GM12892 (cell line): ENCODE results near the gene GLYATL1.

Experiments
- DNase-seq: peaks from one replicate; pipeline ENCODE4 v3.0.0; 2011; ENCODE audit not compliant: insufficient read length
- FAIRE-seq: peaks from 2 replicates; lab custom pipeline; 2011; peaks lifted over from hg19 to GRCh38; lab: Jason Lieb, UNC
- POLR2A ChIP-seq: IDR thresholded peaks from 2 replicates; pipeline ENCODE4 v1.6.1; 2011; ENCODE audit warnings: low read depth, low read length, control low read depth
- POLR2AphosphoS5 ChIP-seq: IDR thresholded peaks from 2 replicates; pipeline ENCODE4 v1.6.1; 2011; ENCODE audit warnings: low read depth, low read length, control low read depth
- TAF1 ChIP-seq: IDR thresholded peaks from 2 replicates; pipeline ENCODE4 v1.6.1; 2011; ENCODE audit warnings: low read depth, mild to moderate bottlenecking, control low read depth, low read length, borderline replicate concordance

Gene GLYATL1

DNA sequence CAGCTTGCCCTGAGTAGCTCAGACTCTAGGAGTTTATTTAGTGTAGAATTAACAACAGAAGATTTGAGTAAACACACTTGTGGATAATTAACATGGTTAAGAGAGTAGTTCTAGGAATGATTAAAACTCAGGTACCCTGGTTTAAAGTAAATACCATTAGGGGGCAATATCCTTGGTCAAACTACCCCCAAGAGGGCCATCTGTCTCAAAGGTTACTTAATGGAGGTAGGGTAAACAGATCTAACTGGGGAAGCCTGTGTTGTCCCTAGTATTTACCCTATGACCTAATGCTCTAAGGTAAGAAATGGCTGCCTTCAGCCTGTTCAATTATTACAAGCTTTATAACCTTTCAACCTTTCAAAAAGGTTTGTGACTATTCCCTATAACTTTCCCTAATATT, 10.6 kb upstream of the GLYATL1 start:
- no peak for FAIRE-seq
- no peak for TF ChIP-seq POLR2AphosphoS5
- TF ChIP-seq POLR2A: no peak
- no peak for TF ChIP-seq TAF1

DNA sequence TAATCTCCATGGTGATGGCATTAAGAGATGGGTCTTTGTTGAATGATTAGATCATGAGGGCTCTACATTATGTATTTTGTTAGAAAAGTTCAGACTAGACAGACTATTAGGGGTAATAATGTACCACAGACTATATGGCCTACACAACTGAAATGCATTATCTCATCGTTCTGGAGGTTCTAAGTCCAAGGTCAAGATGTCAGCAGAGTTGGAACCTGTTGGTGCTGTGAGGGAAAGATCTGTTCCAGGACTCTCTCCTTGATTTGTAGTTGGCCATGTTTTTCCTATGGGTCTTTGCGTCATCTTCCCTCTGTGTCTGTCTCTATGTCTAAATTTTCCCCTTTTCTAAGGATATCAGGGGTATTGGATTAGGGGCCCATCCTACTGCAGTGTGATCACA, 8.4 kb upstream of the GLYATL1 start:
- TF ChIP-seq POLR2A (no peak), TAF1 (no peak), POLR2AphosphoS5 (no peak)
- FAIRE-seq (peak; percentile 60), DNase-seq (no peak)

More for the DNA sequence above, 10.6 kb upstream of the GLYATL1 start:
- DNase-seq: no peak

DNA sequence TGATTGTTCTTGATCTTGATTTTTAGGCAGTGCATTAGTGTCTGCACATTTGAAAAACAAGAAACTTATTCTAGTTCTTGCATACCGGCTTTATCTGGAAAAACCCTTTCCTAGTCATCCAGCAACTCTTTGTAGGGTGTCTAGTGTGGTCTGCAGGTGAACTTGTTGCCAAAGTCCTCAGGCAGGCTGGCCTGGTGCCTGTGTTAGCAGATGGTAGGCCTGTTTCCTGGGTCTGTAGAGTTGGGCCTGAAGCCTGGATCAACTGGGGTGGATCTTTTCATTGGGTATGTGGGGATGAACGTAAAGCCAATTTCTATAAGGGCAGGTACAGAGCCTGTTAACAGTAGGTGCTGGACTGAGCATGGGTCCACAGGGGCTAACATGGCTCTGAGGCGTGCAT, 5.6 kb upstream of the GLYATL1 start:
- FAIRE-seq (no peak), DNase-seq (no peak)
- TF ChIP-seq TAF1: no peak
- no peak for TF ChIP-seq POLR2AphosphoS5
- TF ChIP-seq POLR2A: no peak

DNA sequence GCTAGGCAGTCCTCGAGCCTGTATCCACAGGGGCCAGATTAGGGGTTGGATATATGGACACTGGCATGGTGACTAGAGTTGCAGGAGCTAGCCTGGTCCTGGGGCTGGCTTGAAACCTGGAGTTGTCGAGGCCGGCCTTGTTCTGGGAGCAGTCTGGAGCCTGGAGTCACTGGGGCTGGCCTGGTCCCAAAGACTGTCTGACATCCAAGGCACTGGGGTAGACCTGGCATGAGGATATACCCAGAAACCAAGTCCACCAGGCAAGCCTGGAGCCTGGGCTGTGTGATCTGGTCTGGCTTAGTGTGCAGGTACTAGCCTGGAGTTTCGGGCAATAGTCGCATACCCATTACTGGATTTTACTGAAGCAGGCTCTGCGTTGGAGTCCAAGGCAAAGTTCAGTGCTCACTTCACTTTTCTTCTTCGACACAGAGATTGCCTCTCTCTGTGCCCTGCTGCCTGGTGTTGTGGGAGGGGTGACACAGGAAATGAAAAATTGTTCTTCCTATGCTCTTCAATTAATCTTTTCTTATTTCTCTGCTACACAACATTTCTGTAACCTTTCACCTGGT, 4.3 kb upstream of the GLYATL1 start:
- DNase-seq (no peak), FAIRE-seq (no peak)
- TF ChIP-seq POLR2A (no peak), TAF1 (no peak), POLR2AphosphoS5 (no peak)

DNA sequence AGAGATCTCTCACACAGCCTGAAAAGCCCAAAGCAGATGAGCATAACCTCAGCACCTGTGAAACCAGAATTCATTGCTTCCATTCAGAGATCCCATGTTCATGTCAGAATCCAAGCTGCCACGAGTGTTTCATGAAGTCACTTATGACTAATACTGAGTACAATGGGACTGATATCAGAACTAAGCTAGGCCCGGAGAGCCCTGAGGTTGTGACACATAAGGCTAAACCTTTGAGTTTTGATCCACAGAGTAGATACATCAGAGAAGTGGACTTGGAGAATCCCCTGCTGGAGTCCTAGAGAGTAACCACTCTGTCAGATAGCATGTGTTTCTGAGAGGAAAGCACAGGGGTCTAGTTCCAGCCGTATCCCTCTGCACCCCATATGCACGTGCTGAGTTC, 890 bp upstream of the GLYATL1 start:
- no peak for FAIRE-seq
- TF ChIP-seq POLR2A (no peak), TAF1 (no peak), POLR2AphosphoS5 (no peak)
- no peak for DNase-seq

DNA sequence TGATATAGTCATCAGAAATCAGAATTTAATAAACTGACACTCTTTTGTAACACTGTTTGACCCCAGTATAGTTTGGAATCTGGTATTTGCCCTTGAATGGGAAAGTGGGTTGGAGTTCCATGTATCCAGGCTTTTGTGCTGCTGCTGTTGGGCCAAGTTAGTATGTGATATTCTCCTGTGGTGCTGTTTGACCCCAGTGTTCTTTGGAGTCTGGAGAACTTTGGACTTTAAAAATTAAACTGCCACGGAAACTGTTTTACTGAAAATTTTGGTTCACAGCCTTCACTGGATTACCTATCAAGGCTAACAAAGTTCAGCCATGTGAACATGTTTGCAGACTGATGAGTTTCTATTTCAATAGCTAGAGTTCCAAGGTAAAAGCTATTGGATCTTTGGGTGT, 740 bp downstream of the GLYATL1 start:
- TF ChIP-seq TAF1: no peak
- TF ChIP-seq POLR2AphosphoS5: no peak
- no peak for FAIRE-seq
- no peak for DNase-seq

DNA sequence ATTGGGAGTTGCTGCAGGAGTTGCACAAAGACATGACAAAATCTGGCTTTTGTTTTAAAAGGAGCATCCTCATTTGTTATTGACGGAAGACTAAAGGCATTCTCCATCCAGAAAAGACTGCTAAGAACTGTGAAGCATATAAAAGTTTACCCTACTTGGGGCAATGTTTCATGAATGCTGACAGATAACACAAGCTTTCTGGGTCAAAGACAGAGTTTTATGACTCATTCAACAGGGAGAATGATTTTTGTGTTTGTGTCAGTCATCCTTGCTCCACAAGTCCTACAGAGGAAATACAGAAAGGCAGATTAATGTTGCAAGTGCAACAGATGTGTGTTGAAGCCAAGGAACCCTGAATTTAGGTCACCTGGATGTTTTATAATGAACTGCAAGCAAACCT, 2.5 kb downstream of the GLYATL1 start:
- no peak for FAIRE-seq
- TF ChIP-seq POLR2A: no peak
- TF ChIP-seq POLR2AphosphoS5: no peak
- TF ChIP-seq TAF1: no peak
- DNase-seq: no peak

DNA sequence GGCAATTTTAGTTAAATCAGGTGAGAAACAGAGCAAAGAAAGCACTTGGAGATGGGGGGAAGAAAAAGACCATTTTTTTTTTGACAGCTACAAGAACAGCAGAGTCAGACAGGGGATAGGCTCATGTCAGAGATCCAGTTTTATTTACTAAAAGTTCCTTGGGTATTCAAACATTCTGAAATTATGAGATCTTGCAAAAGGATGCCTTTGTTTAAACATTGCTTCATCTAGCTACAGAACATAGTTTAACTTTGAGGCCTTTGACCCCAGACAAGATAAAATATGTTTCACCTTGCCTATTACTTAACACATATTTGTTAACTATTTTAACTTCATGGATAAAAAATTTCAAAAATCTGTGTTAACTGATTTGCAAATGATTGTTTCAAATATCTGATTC, 6.4 kb downstream of the GLYATL1 start:
- TF ChIP-seq POLR2A: no peak
- TF ChIP-seq TAF1: no peak
- TF ChIP-seq POLR2AphosphoS5: no peak
- FAIRE-seq (no peak), DNase-seq (no peak)

DNA sequence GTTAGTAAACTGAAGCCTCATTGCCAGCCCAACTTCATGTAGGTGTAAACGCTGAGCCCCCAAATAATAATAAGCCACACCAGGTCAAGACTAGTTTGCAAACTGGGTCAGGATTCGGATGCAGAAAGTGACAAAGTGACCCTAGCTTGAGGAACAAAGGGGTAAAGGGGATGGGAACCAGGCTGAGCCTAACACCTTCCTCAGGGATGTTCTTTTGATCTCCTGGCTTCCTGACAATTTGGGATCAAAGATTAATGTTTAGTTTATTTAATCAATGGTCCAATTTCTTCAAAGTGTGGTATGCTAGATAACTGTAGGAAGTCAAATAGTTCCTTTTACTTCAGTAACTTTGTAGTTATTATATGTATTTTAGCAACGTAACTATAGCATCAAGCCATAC, 9.9 kb downstream of the GLYATL1 start:
- FAIRE-seq: no peak
- no peak for DNase-seq
- no peak for TF ChIP-seq POLR2A

DNA sequence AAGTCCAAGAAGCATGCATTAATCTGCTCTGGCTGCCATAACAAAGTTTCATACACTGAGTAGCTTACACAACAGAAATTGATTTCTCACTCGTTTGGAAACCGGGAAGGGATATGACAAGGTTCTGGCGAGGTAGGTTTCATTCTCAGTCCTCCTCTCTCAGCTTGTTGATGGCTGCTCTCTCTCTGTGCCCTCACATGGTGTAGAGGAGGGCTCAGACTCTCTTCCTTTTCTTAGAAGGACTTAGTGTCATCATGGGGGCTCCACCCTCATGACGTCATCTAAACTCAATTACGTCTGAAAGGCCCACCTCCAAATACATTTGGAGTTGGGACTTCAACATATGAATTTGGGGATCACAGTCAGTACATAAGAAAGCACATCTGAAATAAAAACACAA, 18.6 kb downstream of the GLYATL1 start:
- TF ChIP-seq POLR2A: no peak
- no peak for TF ChIP-seq TAF1
- TF ChIP-seq POLR2AphosphoS5: no peak
- no peak for FAIRE-seq
- no peak for DNase-seq

DNA sequence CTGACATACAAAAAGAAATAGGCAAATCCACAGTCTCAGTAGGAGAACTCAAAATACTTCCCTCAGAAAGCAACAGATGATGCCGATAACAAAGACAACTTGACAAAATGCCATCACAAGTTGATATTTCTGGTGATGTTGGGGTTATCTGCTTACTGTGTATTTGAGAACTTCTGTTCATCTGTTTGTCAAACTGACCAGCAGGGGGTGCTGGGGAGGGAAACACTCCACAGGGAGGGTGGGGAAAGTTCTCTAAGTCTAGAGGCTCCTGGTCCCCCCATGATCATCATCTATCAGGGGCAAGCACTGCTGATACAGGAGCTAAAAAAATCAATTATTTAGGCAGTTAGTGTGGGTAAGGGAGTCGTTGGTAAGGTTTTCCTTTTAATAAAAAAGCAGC, 19.2 kb downstream of the GLYATL1 start:
- DNase-seq (peak; percentile 26), FAIRE-seq (peak; percentile 99)
- TF ChIP-seq POLR2A (no peak), POLR2AphosphoS5 (no peak), TAF1 (no peak)

DNA sequence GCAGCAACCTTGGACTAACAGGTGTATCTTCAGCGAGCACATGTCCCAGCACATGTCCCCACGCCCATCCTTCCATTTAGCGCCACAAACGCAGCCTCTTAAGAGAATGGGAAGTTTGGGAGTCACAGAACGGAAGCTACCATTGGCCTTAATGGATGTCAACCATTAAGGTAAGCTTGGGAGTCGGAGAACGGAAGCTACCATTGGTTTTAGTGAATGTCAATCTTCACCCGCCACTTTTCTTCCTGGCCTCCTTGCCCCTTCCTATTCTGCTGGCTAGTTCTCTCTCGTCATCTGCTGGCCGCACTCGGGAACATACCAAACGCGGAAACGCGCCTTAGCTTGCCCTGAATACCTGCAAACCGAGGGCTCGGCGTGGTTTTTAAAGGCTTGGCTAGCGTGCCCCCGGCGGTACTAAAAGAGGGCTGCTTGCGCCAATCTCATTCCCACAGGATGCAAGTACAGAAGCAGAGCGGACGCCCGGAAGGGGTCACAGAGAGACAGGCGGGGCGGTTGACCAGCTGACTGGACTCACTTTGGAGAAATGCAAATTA, 24.3 kb downstream of the GLYATL1 start:
- FAIRE-seq (no peak), DNase-seq (no peak)
- TF ChIP-seq POLR2A (no peak), POLR2AphosphoS5 (no peak)

DNA sequence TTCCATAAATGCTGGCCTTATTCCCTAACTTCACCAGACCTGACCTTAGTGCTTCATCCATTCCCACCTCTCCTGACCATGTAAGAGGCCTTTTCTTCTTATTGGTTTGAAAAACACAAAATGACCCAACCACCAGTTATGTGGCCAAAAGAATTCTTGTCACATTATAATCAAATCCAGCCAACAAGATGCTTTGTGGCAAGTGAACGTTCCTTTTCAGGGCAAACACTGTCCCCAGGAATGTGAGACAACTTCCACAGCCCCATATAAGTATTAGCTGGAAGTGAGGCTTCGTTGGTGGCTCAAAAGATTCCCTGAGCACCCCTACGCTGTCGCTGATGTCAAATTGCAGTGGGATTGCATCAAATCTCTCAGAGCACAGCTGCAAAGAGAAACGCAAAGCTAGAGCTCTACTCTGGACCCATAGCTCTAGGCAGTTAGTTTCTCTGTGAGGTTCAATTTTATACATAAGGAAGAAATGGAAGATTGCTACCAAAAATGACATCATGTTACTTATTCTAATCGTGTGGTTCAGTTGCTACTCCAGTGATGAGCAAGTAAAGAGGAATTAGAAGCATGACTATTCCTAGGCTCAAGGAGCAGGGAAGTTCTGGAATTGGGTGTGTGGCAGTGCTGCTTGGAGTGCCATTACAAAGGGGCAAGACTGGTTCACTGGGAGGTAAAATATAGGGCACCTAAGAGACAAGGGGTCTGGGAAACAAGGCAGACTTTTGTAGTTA, 26.1 kb downstream of the GLYATL1 start:
- DNase-seq (no peak), FAIRE-seq (no peak)
- no peak for TF ChIP-seq TAF1
- no peak for TF ChIP-seq POLR2A
- TF ChIP-seq POLR2AphosphoS5: no peak
